ENCODE results near the gene KLK8.

Gene KLK8

GRCh38 chr19:51020988-51021651 is 19.7 kb upstream of the KLK8 start:
- Histone ChIP-seq H3K36me3 (ENCODE audit: control insufficient read depth, insufficient read depth, low read length) (no peaks in the 10 kb centered on the region), H2AFZ (peak overlapping the region; percentile 6), H3K79me2 (no peaks in the 10 kb centered on the region), H3K27me3 (ENCODE audit: control insufficient read depth, insufficient read depth, low read length) (no peaks in the 10 kb centered on the region), H3K27ac (no peak overlapping the region), H3K4me2 (ENCODE audit: low read length) (no peak overlapping the region), H3K9ac (no peak overlapping the region), H3K9me3 (ENCODE audit: control insufficient read depth, low read length) (no peaks in the 10 kb centered on the region), H3K4me3 (ENCODE audit: low read depth, low read length) (no peak overlapping the region), H3K4me1 (peaks cover 10% of the 10 kb centered on the region)
- peak; percentile 79 for TF ChIP-seq CTCF (IDR thresholded peaks at IDR 0.05)

- Histone ChIP-seq H3K27me3 (ENCODE audit: control insufficient read depth, insufficient read depth, low read length) (no peaks in the 10 kb centered on the region), H3K27ac (no peak within 1 kb of the TSS), H3K4me1 (peaks cover 10% of the 10 kb centered on the region), H3K36me3 (ENCODE audit: control insufficient read depth, insufficient read depth, low read length) (no peaks in the 10 kb centered on the region), H3K4me3 (ENCODE audit: low read depth, low read length) (peak within 1 kb of the TSS; percentile 47), H2AFZ (peak within 1 kb of the TSS; percentile 65), H3K9ac (no peak within 1 kb of the TSS), H3K79me2 (no peaks in the 10 kb centered on the region), H3K9me3 (ENCODE audit: control insufficient read depth, low read length) (no peaks in the 10 kb centered on the region), H3K4me2 (ENCODE audit: low read length) (peak within 1 kb of the TSS; percentile 87)
- TF ChIP-seq CTCF (IDR thresholded peaks at IDR 0.05) = no peak
These were observed 18.1 kb upstream of the KLK8 start, which contains the start of gene KLK10 for GRCh38 chr19:51019544-51019925. KLK10 (minus strand) TSS chr19:51019709; CDS start chr19:51019130, 579 bp downstream.

- H3K9ac ChIP-seq = no peak overlapping the region
- H3K9me3 ChIP-seq (ENCODE audit: control insufficient read depth, low read length) = no peaks in the 10 kb centered on the region
- H3K4me2 ChIP-seq (ENCODE audit: low read length) = peak overlapping the region; percentile 87
- H3K4me1 ChIP-seq = peaks cover 10% of the 10 kb centered on the region
- H3K27ac ChIP-seq = no peak overlapping the region
- H3K27me3 ChIP-seq (ENCODE audit: control insufficient read depth, insufficient read depth, low read length) = no peaks in the 10 kb centered on the region
- H2AFZ ChIP-seq = peak overlapping the region; percentile 65
- no peaks in the 10 kb centered on the region for H3K36me3 ChIP-seq (ENCODE audit: control insufficient read depth, insufficient read depth, low read length)
- TF ChIP-seq CTCF (IDR thresholded peaks at IDR 0.05) = no peak
- H3K4me3 ChIP-seq (ENCODE audit: low read depth, low read length) = peak overlapping the region; percentile 47
- H3K79me2 ChIP-seq = no peaks in the 10 kb centered on the region
These were observed 17.5 kb upstream of the KLK8 start for GRCh38 chr19:51018745-51019543.

- Histone ChIP-seq H3K4me1 (peaks cover 10% of the 10 kb centered on the region), H3K79me2 (no peaks in the 10 kb centered on the region), H3K4me3 (ENCODE audit: low read depth, low read length) (peak overlapping the region; percentile 33), H2AFZ (peak overlapping the region; percentile 75), H3K36me3 (ENCODE audit: control insufficient read depth, insufficient read depth, low read length) (no peaks in the 10 kb centered on the region), H3K9ac (no peak overlapping the region), H3K4me2 (ENCODE audit: low read length) (peak overlapping the region; percentile 65), H3K9me3 (ENCODE audit: control insufficient read depth, low read length) (no peaks in the 10 kb centered on the region), H3K27me3 (ENCODE audit: control insufficient read depth, insufficient read depth, low read length) (no peaks in the 10 kb centered on the region), H3K27ac (no peak overlapping the region)
- TF ChIP-seq CTCF (IDR thresholded peaks at IDR 0.05) = peak; percentile 78
These were observed 15.6 kb upstream of the KLK8 start for GRCh38 chr19:51016798-51017683.
